HEK293T (cell line): ENCODE data around the gene EVC2.

ENCODE experiments used
- CTCF ChIA-PET: fragments of 350-600 bp; formaldehyde crosslinking; extraction: SDS; loops from one replicate; lab custom pipeline; 2021; ENCODE audit warnings: antibody characterized with exemption, inconsistent platforms; lab: Yijun Ruan, JAX
- POLR2A ChIA-PET: fragments of 350-600 bp; formaldehyde crosslinking; extraction: SDS; loops from one replicate; lab custom pipeline; 2020; ENCODE audit warnings: antibody characterized with exemption, inconsistent platforms; lab: Yijun Ruan, JAX
- DNase-seq: peaks from one replicate; pipeline ENCODE4 v3.0.0; 2012; ENCODE audit warnings: mixed read lengths; ENCODE audit errors: extremely low spot score
- ARNT ChIP-seq: fragments of 450-650 bp; IDR thresholded peaks from 2 replicates; pipeline ENCODE4 v1.6.1; 2017; ENCODE audit warnings: mild to moderate bottlenecking
- BHLHE40 ChIP-seq: fragments of 450-650 bp; IDR thresholded peaks from 2 replicates; pipeline ENCODE4 v1.6.1; 2016; ENCODE audit warnings: mild to moderate bottlenecking, moderate library complexity, borderline replicate concordance
- CTBP1 ChIP-seq: fragments of 450-650 bp; IDR thresholded peaks from 2 replicates; pipeline ENCODE4 v1.6.1; 2016; ENCODE audit warnings: borderline replicate concordance
- ELF4 ChIP-seq: fragments of 450-650 bp; IDR thresholded peaks from 2 replicates; pipeline ENCODE4 v1.6.1; 2017; ENCODE audit warnings: antibody characterized with exemption
- FOXA1 ChIP-seq: fragments of 450-650 bp; IDR thresholded peaks from 2 replicates; pipeline ENCODE4 v1.6.1; 2016; ENCODE audit warnings: mild to moderate bottlenecking
- FOXK2 ChIP-seq: fragments of 450-650 bp; IDR thresholded peaks from 2 replicates; pipeline ENCODE4 v1.6.1; 2016; ENCODE audit warnings: mild to moderate bottlenecking
- FOXM1 ChIP-seq: fragments of 450-650 bp; IDR thresholded peaks from 2 replicates; pipeline ENCODE4 v1.6.1; 2017; ENCODE audit warnings: mild to moderate bottlenecking, borderline replicate concordance
- HDGF ChIP-seq: fragments of 450-650 bp; IDR thresholded peaks from 2 replicates; pipeline ENCODE4 v1.6.1; 2017; ENCODE audit warnings: antibody characterized with exemption, borderline replicate concordance
- L3MBTL2 ChIP-seq: fragments of 450-650 bp; conservative IDR thresholded peaks from 2 replicates; pipeline ENCODE4 v1.6.1; 2016; ENCODE audit warnings: mild to moderate bottlenecking
- LEF1 ChIP-seq: fragments of 450-650 bp; IDR thresholded peaks from 2 replicates; pipeline ENCODE4 v1.6.1; 2017; ENCODE audit warnings: mild to moderate bottlenecking, borderline replicate concordance
- NFRKB ChIP-seq: fragments of 450-650 bp; IDR thresholded peaks from 2 replicates; pipeline ENCODE4 v1.6.1; 2016; ENCODE audit warnings: mild to moderate bottlenecking, moderate library complexity
- PKNOX1 ChIP-seq: fragments of 450-650 bp; IDR thresholded peaks from 2 replicates; pipeline ENCODE4 v1.6.1; 2016
- SP1 ChIP-seq: fragments of 450-650 bp; IDR thresholded peaks from 2 replicates; pipeline ENCODE4 v1.6.1; 2017
- SUZ12 ChIP-seq: fragments of 450-650 bp; IDR thresholded peaks from 2 replicates; pipeline ENCODE4 v1.6.1; 2016; ENCODE audit warnings: mild to moderate bottlenecking
- TARDBP ChIP-seq: fragments of 450-650 bp; IDR thresholded peaks from 2 replicates; pipeline ENCODE4 v1.6.1; 2016
- ZNF384 ChIP-seq: fragments of 450-650 bp; IDR thresholded peaks from 2 replicates; pipeline ENCODE4 v1.6.1; 2016

EVC2 gene

GRCh38 chr4:5755679-5756078 is 47.3 kb upstream of the EVC2 start:
- no peak for TF ChIP-seq CTBP1
- TF ChIP-seq NFRKB = no peak
- no peak for TF ChIP-seq FOXA1
- TF ChIP-seq FOXM1 = no peak
- no peak for TF ChIP-seq FOXK2
- TF ChIP-seq ZNF384 = no peak
- TF ChIP-seq ARNT = no peak
- TF ChIP-seq SUZ12 = no peak
- no peak for TF ChIP-seq LEF1
- TF ChIP-seq L3MBTL2 = no peak
- TF ChIP-seq PKNOX1 = no peak
- TF ChIP-seq SP1 = no peak
- no peak for TF ChIP-seq ELF4
- no peak for TF ChIP-seq BHLHE40
- TF ChIP-seq TARDBP = no peak
- TF ChIP-seq HDGF = no peak
- DNase-seq = no peak
- CTCF ChIA-PET = no interaction called here
- POLR2A ChIA-PET = no interaction called here

DNA sequence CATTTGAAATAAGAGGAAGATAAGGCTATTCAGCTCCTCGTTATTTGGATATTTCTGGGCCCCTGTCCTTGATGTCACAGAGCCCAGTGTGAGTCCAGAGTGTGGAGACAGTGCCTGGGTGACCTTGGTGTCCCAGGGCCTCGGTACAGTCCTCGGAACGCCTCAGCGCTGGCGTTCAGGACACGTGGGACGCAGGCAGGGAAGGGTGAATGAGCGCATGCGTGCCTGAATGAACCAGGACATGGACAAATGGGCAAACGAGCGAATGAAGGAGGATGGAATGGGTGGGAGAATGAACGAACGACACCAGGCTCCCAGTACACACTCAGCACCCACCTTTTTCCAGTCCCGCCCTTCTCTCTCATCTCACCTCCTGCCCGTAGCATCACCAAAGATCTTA is 46.8 kb upstream of the EVC2 start:
- POLR2A ChIA-PET = no interaction called here
- TF ChIP-seq CTBP1 (no peak), L3MBTL2 (no peak), FOXA1 (no peak), NFRKB (no peak), SUZ12 (no peak), ARNT (no peak), HDGF (no peak), LEF1 (no peak), PKNOX1 (no peak)
- CTCF ChIA-PET = no interaction called here
- DNase-seq = no peak

DNA sequence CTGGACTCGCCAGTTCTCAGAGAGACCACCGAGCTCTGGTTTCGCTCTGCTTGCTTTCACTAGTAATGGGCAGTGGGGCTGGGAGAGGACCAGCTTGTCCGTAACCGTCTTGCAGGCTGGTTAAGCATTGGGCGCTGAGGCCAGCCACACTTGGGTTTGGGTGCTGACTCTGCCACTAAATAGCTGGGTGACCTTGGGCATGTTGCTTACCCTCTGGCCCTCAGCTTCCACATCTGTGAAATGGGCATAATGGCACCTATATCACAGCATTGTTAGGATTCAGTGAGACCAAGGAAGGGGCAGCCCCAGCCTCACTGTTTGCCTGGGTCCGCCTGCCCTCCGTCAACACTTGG is 46.1 kb upstream of the EVC2 start:
- no peak for DNase-seq
- POLR2A ChIA-PET = no interaction called here
- TF ChIP-seq CTBP1 (no peak), ZNF384 (no peak), LEF1 (no peak), SUZ12 (no peak), TARDBP (no peak), FOXM1 (no peak), FOXK2 (no peak), FOXA1 (no peak), L3MBTL2 (no peak), BHLHE40 (no peak), HDGF (no peak)
- CTCF ChIA-PET = no interaction called here

DNA sequence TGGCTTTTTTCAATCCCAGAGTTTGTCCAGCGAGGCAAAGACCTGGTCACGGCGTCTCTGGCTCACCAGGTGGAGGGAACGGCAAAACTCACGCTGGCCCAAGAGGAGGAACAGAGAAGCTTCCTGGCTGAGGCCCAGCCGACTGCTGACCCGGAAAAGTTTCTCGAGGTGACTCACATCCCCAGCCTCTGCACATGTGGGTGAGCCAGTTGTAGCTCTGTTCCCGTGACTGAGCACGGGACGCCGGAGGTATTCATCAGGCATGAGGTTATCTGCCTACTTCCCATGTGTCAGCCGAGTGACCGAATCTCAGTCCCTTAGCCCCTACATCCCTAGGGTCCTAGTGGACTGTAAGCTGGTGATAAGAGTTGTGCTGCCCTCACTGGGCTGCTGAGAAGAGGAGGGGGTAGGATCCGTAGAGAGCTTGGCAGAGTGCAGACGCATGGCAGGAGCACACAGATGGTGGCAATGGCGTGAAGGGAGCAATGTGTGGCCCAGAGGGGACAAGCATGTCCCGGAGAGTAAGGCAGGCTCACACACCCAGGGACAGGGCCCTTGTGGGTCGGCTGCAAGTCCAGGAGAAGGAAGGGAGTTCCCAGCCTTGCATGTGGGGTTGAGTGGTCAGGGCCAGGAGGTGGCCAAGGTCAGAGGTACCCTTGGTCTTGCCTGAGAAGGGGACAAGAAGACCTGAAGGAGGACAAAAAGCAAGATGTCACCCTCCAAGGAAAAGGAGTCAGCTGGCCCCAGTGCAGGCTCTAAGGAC is 45.6 kb upstream of the EVC2 start:
- no peak for DNase-seq
- CTCF ChIA-PET = no interaction called here
- TF ChIP-seq FOXM1 (no peak), L3MBTL2 (no peak), NFRKB (no peak), SUZ12 (no peak), TARDBP (no peak), BHLHE40 (no peak), LEF1 (no peak), FOXA1 (no peak), SP1 (no peak), ELF4 (no peak), FOXK2 (no peak), ZNF384 (no peak), CTBP1 (no peak), HDGF (no peak), ARNT (no peak), PKNOX1 (no peak)
- POLR2A ChIA-PET = interaction anchor here (1.2 kb wide), 1 partner anchor 27 kb away, joined by 4 read pairs; no protein-coding TSS in a partner anchor

GRCh38 chr4:5753366-5753765 is 45.0 kb upstream of the EVC2 start:
- no peak for DNase-seq
- no peak for TF ChIP-seq HDGF
- ChIA-PET POLR2A (interaction anchor here (1.2 kb wide), 1 partner anchor 27 kb away, joined by 4 read pairs; no protein-coding TSS in a partner anchor), CTCF (no interaction called here)

- ChIA-PET POLR2A (no interaction called here), CTCF (no interaction called here)
- no peak for DNase-seq
- no peak for TF ChIP-seq HDGF
- no peak for TF ChIP-seq NFRKB
- no peak for TF ChIP-seq ELF4
- TF ChIP-seq FOXK2 = no peak
- no peak for TF ChIP-seq FOXA1
- TF ChIP-seq TARDBP = no peak
These were observed 44.2 kb upstream of the EVC2 start for GRCh38 chr4:5752376-5753184.
